ENCODE measurements around the gene ANKRD29.

DNA sequence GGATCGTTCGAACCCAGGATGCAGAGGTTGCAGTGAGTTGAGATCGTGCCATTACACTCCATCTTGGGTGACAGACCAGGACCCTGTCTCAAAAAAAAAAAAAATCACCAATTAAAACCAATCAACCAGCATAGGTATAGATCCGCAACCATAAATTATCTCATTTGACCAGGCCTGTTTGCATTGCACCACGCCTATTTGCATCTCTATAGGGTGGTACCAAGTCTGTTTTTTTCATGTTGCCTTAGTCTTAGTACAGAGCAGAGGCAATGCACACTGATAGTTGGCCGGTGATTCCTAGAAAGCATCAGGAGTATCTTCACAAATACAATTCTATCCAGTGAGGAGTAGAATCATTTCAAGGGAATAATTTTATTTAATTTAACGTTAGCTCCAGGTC is 67.1 kb downstream of the ANKRD29 start:
- no peak for TF ChIP-seq POLR2AphosphoS5 (IDR thresholded peaks at IDR 0.05; ENCODE audit: low read depth)
- TF ChIP-seq, protein P1, sequence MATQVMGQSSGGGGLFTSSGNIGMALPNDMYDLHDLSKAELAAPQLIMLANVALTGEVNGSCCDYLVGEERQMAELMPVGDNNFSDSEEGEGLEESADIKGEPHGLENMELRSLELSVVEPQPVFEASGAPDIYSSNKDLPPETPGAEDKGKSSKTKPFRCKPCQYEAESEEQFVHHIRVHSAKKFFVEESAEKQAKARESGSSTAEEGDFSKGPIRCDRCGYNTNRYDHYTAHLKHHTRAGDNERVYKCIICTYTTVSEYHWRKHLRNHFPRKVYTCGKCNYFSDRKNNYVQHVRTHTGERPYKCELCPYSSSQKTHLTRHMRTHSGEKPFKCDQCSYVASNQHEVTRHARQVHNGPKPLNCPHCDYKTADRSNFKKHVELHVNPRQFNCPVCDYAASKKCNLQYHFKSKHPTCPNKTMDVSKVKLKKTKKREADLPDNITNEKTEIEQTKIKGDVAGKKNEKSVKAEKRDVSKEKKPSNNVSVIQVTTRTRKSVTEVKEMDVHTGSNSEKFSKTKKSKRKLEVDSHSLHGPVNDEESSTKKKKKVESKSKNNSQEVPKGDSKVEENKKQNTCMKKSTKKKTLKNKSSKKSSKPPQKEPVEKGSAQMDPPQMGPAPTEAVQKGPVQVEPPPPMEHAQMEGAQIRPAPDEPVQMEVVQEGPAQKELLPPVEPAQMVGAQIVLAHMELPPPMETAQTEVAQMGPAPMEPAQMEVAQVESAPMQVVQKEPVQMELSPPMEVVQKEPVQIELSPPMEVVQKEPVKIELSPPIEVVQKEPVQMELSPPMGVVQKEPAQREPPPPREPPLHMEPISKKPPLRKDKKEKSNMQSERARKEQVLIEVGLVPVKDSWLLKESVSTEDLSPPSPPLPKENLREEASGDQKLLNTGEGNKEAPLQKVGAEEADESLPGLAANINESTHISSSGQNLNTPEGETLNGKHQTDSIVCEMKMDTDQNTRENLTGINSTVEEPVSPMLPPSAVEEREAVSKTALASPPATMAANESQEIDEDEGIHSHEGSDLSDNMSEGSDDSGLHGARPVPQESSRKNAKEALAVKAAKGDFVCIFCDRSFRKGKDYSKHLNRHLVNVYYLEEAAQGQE (IDR thresholded peaks at IDR 0.05; ENCODE audit: insufficient replicate concordance, low read depth) = no peak

Measured in HL-60 (cell line).